Neural progenitor cell (in vitro differentiated cells): ENCODE measurements around the gene KRTAP10-2. TPM values are rescaled to one million over a fixed set of nuclear protein-coding genes. Genes with fewer than 3 reads are reported as not detected.

Source experiments
- DNase-seq: peaks from one replicate; pipeline ENCODE4 v3.0.0-alpha.2; 2016; ENCODE audit warnings: low spot score
- H2AFZ ChIP-seq: fragments of 200-600 bp; sonication (generic); replicated peaks from 2 replicates; pipeline ENCODE4 v1.6.1; 2016; ENCODE audit warnings: antibody characterized with exemption
- H3F3A ChIP-seq: fragments of 200-600 bp; sonication (generic); 2 replicates; pipeline ENCODE4 v1.6.1; 2016; ENCODE audit warnings: antibody characterized with exemption, low read depth
- H3K27ac ChIP-seq: fragments of 200-600 bp; sonication (generic); 2 replicates; pipeline ENCODE4 v1.5.1; 2016; ENCODE audit warnings: mild to moderate bottlenecking
- H3K27me3 ChIP-seq: fragments of 200-600 bp; sonication (generic); 2 replicates; pipeline ENCODE4 v1.6.1; 2016; ENCODE audit warnings: mild to moderate bottlenecking, moderate library complexity
- H3K36me3 ChIP-seq: fragments of 200-600 bp; sonication (generic); 2 replicates; pipeline ENCODE4 v1.5.1; 2016
- H3K4me1 ChIP-seq: fragments of 200-600 bp; sonication (generic); 2 replicates; pipeline ENCODE4 v1.6.1; 2016; ENCODE audit warnings: mixed run types
- H3K4me2 ChIP-seq: fragments of 200-600 bp; sonication (generic); 2 replicates; pipeline ENCODE4 v1.6.1; 2016
- H3K4me3 ChIP-seq: fragments of 200-600 bp; sonication (generic); 2 replicates; pipeline ENCODE4 v1.5.1; 2016
- H3K79me2 ChIP-seq: fragments of 200-600 bp; sonication (generic); 2 replicates; pipeline ENCODE4 v1.6.1; 2016; ENCODE audit warnings: low read depth
- H3K9ac ChIP-seq: fragments of 200-600 bp; sonication (generic); 2 replicates; pipeline ENCODE4 v1.6.1; 2016
- H3K9me3 ChIP-seq: fragments of 200-600 bp; sonication (generic); 2 replicates; pipeline ENCODE4 v1.5.1; 2016; ENCODE audit warnings: low read depth
- H4K20me1 ChIP-seq: fragments of 200-600 bp; sonication (generic); 2 replicates; pipeline ENCODE4 v1.6.1; 2016; ENCODE audit warnings: low read depth
- H3K27ac Mint-ChIP-seq: 3 replicates; pipeline ENCODE4 v1.8.0; 2021; ENCODE audit warnings: mixed read lengths
- H3K27me3 Mint-ChIP-seq: 2 replicates; pipeline ENCODE4 v1.8.0; 2022; ENCODE audit warnings: low read depth, mild to moderate bottlenecking, inconsistent platforms, moderate library complexity, mixed read lengths; ENCODE audit not compliant: insufficient read depth
- H3K36me3 Mint-ChIP-seq: 3 replicates; pipeline ENCODE4 v1.8.0; 2021; ENCODE audit warnings: mixed read lengths
- H3K4me1 Mint-ChIP-seq: 3 replicates; pipeline ENCODE4 v1.8.0; 2021; ENCODE audit warnings: mixed read lengths
- H3K4me3 Mint-ChIP-seq: 3 replicates; pipeline ENCODE4 v1.8.0; 2021; ENCODE audit warnings: mild to moderate bottlenecking, moderate library complexity, mixed read lengths
- H3K9me3 Mint-ChIP-seq: 3 replicates; pipeline ENCODE4 v1.8.0; 2020; ENCODE audit warnings: mixed read lengths
- EZH2 ChIP-seq: fragments of 200-600 bp; sonication (generic); IDR thresholded peaks from 2 replicates; pipeline ENCODE4 v1.6.1; 2017; ENCODE audit warnings: antibody characterized with exemption, mild to moderate bottlenecking, moderate library complexity
- EZH2phosphoT487 ChIP-seq: fragments of 200-600 bp; sonication (generic); IDR thresholded peaks from 2 replicates; pipeline ENCODE4 v1.6.1; 2017; ENCODE audit warnings: antibody characterized with exemption
- total RNA-seq: library from RNA; depleted of rRNA; stranded (reverse); fragments of >200 nt; gene quantifications from 2 replicates; pipeline ENCODE4 v1.2.3, GENCODE V29; 2015; ENCODE audit warnings: low replicate concordance
- TF ChIP-seq, protein P1 (sequence below): fragments of 200-600 bp; sonication (generic); IDR thresholded peaks from 2 replicates; pipeline ENCODE4 v1.5.1; 2017; ENCODE audit warnings: antibody characterized with exemption, mild to moderate bottlenecking

The KRTAP10-2 gene
- total RNA-seq, 1 donor from 2014 or later, result not detected

DNA sequence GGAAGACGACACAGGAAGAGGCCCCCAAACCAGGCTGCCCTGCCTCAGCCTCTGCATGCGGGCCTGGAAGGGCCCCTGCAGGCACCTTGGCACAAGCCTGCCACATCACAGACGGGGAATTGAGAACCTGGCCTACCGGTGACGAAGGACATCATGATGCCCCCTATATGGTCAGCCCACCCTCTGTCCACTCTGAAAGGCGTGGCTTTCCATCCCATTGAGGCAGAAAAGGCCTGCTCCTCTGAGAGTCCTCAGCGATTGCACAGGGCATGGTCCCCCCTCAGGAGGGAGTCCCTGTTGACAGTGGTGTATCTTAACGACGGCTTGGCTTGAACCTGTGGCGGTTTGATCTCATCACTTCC is 22.7 kb downstream of the KRTAP10-2 start:
- Histone ChIP-seq H3K9ac (no peak overlapping the region), H2AFZ (no peak overlapping the region), H3K9me3 (no peaks in the 10 kb centered on the region), H3K4me2 (no peak overlapping the region), H3K79me2 (no peaks in the 10 kb centered on the region), H3K27ac (no peak overlapping the region), H3K4me1 (no peaks in the 10 kb centered on the region), H3K27me3 (no peaks in the 10 kb centered on the region), H3K4me3 (no peak overlapping the region), H3F3A (no peaks in the 10 kb centered on the region), H4K20me1 (no peaks in the 10 kb centered on the region), H3K36me3 (no peaks in the 10 kb centered on the region)
- no peak for DNase-seq
- TF ChIP-seq EZH2, result no peak
- Mint-ChIP-seq H3K36me3 (no peaks in the 10 kb centered on the region), H3K27me3 (peaks cover 13% of the 10 kb centered on the region), H3K27ac (no peak overlapping the region), H3K4me3 (no peak overlapping the region), H3K9me3 (no peaks in the 10 kb centered on the region), H3K4me1 (peaks cover 3% of the 10 kb centered on the region)

DNA sequence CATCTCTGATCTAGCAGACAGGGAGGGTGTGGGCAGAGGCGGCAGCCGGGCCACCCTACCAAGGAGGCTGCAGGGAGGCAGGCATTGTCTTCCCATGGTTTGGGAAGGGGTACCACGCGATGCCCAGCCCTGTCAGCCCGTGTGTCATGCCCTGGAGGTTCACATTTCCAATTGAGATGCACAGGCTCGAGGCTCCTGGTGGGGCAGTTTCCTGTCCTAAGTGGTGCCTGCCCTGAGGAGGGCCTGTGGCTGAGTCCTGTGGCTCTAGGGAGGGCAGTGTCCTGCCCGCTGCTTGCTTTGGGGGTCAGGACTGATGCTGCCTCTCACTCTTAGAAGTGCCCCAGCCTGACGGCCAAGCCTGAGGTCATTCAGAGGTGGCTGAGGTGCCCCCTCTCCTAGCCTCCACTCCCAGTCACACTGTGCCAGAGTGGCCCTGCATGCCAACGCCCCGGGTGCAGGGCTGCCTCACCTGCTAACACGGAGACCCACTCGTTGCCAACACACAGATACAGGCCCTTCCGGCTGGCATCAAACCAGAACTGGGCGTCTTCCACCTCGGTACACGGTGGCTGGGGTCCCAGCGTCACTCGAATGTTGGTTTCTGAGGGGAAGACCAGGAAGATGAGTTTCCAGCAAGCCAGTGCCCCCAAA is 23.2 kb downstream of the KRTAP10-2 start:
- Mint-ChIP-seq H3K36me3 (no peaks in the 10 kb centered on the region), H3K4me3 (no peak overlapping the region), H3K9me3 (no peaks in the 10 kb centered on the region), H3K27ac (no peak overlapping the region), H3K4me1 (peaks cover 3% of the 10 kb centered on the region), H3K27me3 (peaks cover 12% of the 10 kb centered on the region)
- Histone ChIP-seq H3K4me2 (no peak overlapping the region), H2AFZ (no peak overlapping the region), H3K36me3 (no peaks in the 10 kb centered on the region), H3K27ac (no peak overlapping the region), H3K4me3 (no peak overlapping the region), H3K79me2 (no peaks in the 10 kb centered on the region), H3K9me3 (no peaks in the 10 kb centered on the region), H3K9ac (no peak overlapping the region), H3F3A (no peaks in the 10 kb centered on the region), H3K4me1 (no peaks in the 10 kb centered on the region), H4K20me1 (no peaks in the 10 kb centered on the region), H3K27me3 (no peaks in the 10 kb centered on the region)
- no peak for DNase-seq
- TF ChIP-seq EZH2 (no peak), EZH2phosphoT487 (no peak)
- TF ChIP-seq, protein P1, sequence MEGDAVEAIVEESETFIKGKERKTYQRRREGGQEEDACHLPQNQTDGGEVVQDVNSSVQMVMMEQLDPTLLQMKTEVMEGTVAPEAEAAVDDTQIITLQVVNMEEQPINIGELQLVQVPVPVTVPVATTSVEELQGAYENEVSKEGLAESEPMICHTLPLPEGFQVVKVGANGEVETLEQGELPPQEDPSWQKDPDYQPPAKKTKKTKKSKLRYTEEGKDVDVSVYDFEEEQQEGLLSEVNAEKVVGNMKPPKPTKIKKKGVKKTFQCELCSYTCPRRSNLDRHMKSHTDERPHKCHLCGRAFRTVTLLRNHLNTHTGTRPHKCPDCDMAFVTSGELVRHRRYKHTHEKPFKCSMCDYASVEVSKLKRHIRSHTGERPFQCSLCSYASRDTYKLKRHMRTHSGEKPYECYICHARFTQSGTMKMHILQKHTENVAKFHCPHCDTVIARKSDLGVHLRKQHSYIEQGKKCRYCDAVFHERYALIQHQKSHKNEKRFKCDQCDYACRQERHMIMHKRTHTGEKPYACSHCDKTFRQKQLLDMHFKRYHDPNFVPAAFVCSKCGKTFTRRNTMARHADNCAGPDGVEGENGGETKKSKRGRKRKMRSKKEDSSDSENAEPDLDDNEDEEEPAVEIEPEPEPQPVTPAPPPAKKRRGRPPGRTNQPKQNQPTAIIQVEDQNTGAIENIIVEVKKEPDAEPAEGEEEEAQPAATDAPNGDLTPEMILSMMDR, result no peak

DNA sequence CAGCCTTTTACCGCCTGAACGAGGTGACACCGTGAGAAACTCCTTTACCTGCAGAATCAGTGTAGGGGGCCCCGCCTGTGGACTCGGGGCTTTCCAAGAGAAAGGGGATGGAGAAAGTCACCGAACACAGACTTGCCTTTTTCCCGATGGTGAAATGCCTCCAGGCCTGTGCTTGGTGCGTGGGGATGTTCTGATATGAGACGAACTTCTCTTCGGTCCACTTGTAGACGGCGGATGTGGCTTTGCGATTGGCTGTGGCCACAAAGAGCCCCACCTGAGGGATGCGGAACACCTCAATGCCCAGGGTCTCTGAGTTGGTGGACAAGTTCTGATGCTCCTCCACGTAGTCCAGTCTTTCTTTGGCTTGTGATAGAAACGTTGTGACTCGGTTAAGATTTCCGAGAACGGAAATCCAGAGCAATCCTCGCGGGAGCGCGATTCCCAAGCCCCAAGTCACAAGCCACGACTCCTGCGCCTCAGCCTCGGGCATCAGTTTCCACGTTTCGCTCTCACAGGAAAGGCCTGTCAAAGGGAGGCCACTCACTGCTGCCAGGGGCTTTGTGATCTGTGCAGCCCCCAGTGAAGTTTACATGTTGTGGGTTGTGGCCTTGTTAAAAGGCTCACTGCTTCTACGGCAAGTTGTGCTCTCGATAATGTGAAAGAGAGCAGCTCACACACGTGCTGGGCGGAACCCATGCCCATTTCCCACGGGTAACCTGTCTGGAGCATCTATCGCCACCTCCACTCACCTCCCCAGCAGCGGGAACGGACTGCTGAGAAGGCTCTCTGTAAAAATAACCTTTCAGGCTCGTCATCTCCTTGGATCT is 23.9 kb downstream of the KRTAP10-2 start:
- TF ChIP-seq EZH2phosphoT487 (no peak), EZH2 (no peak)
- TF ChIP-seq, protein P1, result no peak
- H3K27ac Mint-ChIP-seq, result no peak overlapping the region
- Histone ChIP-seq H3K79me2 (no peaks in the 10 kb centered on the region), H3K36me3 (no peaks in the 10 kb centered on the region), H3K27me3 (no peaks in the 10 kb centered on the region), H3F3A (no peaks in the 10 kb centered on the region), H4K20me1 (no peaks in the 10 kb centered on the region), H3K27ac (no peak overlapping the region), H3K9me3 (no peaks in the 10 kb centered on the region), H3K4me1 (no peaks in the 10 kb centered on the region), H2AFZ (no peak overlapping the region), H3K4me2 (no peak overlapping the region), H3K4me3 (no peak overlapping the region), H3K9ac (no peak overlapping the region)
- no peak for DNase-seq
- H3K4me1 Mint-ChIP-seq, result no peaks in the 10 kb centered on the region
- no peaks in the 10 kb centered on the region for H3K36me3 Mint-ChIP-seq
- H3K27me3 Mint-ChIP-seq, result peaks cover 9% of the 10 kb centered on the region
- H3K9me3 Mint-ChIP-seq, result no peaks in the 10 kb centered on the region
- no peak overlapping the region for H3K4me3 Mint-ChIP-seq
